ENCODE data around the gene MED13.
"Not testable (repeated sequence)": the region's sequence is repeated elsewhere in the genome, so short reads cannot be mapped to it uniquely, and the experiment has no call there.

The MED13 gene

DNA sequence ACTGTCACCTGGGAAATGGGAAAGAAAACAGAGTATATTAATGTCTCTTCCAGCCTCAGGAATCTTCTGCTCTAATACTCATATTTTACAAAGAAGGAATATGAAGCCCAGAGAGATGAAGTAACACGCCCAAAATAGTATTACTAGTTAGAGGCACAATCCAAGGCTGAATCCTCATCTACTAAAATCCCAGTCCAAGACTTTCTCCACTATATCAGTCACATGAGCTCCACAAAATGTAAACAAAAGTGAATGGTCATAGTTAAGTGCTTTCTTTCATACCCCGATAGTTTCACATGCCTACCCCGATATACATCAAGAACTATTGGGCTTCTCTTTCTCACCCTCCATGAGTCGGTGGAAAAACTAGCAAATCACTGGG lies 138.3 kb downstream of the MED13 start:
- no peak for TF ChIP-seq L3MBTL2 (conservative IDR thresholded peaks at IDR 0.05)
- TF ChIP-seq HDGF (IDR thresholded peaks at IDR 0.05; ENCODE audit: borderline replicate concordance): no peak
- no peak for TF ChIP-seq ELF4 (IDR thresholded peaks at IDR 0.05)
- CTCF ChIA-PET: no interaction called here
- POLR2A ChIA-PET: interaction anchor here (1.0 to 1.8 kb wide), 3 partner anchors 9 to 1769 kb away, joined by 3 to 9 read pairs (median 5); no protein-coding TSS in a partner anchor
- DNase-seq (ENCODE audit: extremely low spot score): no peak

DNA sequence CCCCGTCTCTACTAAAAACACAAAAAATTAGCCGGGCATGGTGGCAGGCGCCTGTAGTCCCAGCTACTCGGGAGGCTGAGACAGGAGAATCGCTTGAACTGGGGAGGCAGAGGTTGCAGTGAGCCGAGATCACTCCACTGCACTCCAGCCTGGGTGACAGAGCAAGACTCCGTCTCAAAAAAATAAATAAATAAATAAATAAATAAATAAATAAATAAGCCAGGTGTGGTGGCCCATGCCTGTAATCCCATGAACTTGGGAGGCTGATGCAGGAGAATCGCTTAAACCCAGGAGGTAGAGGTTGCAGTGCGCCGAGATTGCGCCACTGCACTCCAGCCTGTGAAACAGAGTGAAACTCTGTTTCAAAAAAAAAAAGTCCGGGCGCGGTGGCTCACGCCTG lies 149.9 kb downstream of the MED13 start:
- POLR2A ChIA-PET; DNase-seq (ENCODE audit: extremely low spot score); CTCF ChIA-PET: not testable (repeated sequence)

DNA sequence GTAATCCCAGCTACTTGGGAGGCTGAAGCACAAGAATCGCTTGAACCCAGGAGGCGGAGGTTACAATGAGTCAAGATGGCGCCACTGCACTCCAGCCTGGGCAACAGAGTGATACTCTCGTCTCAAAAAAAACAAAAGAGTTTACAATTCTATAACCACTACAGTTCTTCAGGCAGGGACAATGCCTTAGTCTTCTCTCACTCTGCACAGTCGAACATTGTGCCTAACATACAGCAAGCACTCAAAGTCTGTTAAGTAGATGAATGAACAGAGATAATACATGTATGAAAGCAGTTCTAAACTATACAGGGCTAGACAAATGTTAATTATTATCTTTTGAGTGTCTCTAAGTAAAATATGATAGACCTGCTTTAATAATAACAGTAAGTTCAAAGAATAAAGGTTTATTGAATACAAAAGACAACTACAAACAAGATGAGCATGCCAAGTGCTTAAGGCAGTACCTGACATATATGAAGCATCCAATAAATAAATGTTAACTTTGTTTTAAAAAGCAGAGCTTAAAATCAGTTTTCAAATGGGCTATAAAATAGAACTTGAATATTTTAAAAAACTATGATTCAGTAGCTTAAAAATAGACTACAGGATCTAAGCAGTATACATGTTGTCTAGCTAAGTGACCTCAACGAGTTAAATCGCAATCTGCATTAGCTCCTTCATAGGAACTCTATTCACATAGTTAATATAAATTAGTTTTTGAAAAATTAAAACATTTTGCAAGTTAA lies 156.6 kb downstream of the MED13 start:
- no peak for DNase-seq (ENCODE audit: extremely low spot score)
- TF ChIP-seq ARNT (IDR thresholded peaks at IDR 0.05) (no peak), TARDBP (IDR thresholded peaks at IDR 0.05) (no peak), CTBP1 (IDR thresholded peaks at IDR 0.05; ENCODE audit: borderline replicate concordance) (no peak), L3MBTL2 (conservative IDR thresholded peaks at IDR 0.05) (no peak), SUZ12 (IDR thresholded peaks at IDR 0.05) (no peak), FOXA1 (IDR thresholded peaks at IDR 0.05) (no peak), HDGF (IDR thresholded peaks at IDR 0.05; ENCODE audit: borderline replicate concordance) (no peak), ELF4 (IDR thresholded peaks at IDR 0.05) (no peak)
- TF ChIP-seq, protein P1, sequence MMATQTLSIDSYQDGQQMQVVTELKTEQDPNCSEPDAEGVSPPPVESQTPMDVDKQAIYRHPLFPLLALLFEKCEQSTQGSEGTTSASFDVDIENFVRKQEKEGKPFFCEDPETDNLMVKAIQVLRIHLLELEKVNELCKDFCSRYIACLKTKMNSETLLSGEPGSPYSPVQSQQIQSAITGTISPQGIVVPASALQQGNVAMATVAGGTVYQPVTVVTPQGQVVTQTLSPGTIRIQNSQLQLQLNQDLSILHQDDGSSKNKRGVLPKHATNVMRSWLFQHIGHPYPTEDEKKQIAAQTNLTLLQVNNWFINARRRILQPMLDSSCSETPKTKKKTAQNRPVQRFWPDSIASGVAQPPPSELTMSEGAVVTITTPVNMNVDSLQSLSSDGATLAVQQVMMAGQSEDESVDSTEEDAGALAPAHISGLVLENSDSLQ (IDR thresholded peaks at IDR 0.05): no peak
- CTCF ChIA-PET: no interaction called here
- POLR2A ChIA-PET: no interaction called here

DNA sequence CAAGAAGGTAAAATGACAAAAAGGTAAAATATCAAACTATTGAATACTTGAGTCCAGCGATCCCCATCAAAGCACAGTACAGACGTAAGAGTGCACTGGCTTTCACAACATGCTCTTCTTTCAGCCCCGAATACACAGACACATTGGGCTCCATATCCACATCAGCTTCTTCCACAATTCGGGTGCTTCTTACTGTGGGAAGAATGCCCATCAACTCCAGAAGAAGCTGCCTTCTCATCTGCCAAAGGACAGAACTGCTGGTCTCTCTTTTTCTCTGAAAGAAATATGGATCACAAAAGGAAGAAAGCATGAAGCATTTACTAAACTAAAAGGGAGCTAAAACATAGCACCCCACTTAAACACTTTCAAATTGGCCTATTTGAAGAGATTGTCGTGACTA lies 157.7 kb downstream of the MED13 start:
- CTCF ChIA-PET: no interaction called here
- no peak for DNase-seq (ENCODE audit: extremely low spot score)
- POLR2A ChIA-PET: interaction anchor here (1.0 kb wide), 1 partner anchor 21 kb away, joined by 3 read pairs; the partner anchor contains the start of gene INTS2
- TF ChIP-seq BHLHE40 (IDR thresholded peaks at IDR 0.05; ENCODE audit: borderline replicate concordance): no peak
- no peak for TF ChIP-seq HDGF (IDR thresholded peaks at IDR 0.05; ENCODE audit: borderline replicate concordance)
- TF ChIP-seq ELF4 (IDR thresholded peaks at IDR 0.05): no peak
- TF ChIP-seq ZNF384 (IDR thresholded peaks at IDR 0.05): no peak
- TF ChIP-seq, protein P1 (IDR thresholded peaks at IDR 0.05): no peak
- TF ChIP-seq SUZ12 (IDR thresholded peaks at IDR 0.05): no peak
- TF ChIP-seq FOXK2 (IDR thresholded peaks at IDR 0.05): no peak
- TF ChIP-seq LEF1 (IDR thresholded peaks at IDR 0.05; ENCODE audit: borderline replicate concordance): no peak

DNA sequence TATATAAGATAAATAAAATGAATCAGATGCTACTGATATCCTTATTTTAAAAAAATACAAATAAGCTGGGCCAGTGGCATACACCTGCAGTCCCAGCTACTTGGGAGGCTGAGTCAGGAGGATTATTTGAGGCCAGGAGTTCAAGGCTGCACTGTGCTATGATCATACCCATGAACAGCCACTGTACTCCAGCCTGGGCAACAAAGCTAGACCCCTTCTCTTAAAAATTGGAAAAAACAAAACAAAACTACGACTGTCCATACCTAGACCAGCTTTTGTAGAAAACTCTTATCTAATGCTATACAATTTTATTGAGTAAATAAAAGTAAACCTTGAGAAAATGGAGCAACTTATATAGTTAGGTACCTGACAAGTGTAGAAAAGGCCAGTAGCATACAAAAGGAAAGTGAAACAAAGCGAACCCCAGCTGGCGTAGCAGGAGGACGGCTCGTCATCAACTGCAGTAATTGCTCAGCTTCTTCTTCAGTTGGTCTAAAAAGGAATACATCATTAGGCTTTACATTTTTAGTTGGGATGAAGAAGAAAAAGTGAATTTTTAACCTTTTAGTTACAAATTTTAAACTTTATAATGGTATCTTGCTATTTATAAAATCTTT lies 160.9 kb downstream of the MED13 start:
- CTCF ChIA-PET: no interaction called here
- TF ChIP-seq FOXA1 (IDR thresholded peaks at IDR 0.05) (no peak), NFRKB (IDR thresholded peaks at IDR 0.05) (no peak), LEF1 (IDR thresholded peaks at IDR 0.05; ENCODE audit: borderline replicate concordance) (no peak)
- DNase-seq (ENCODE audit: extremely low spot score): no peak
- POLR2A ChIA-PET: interaction anchor here (1.2 kb wide), 1 partner anchor 24 kb away, joined by 3 read pairs; the partner anchor contains the start of gene INTS2

DNA sequence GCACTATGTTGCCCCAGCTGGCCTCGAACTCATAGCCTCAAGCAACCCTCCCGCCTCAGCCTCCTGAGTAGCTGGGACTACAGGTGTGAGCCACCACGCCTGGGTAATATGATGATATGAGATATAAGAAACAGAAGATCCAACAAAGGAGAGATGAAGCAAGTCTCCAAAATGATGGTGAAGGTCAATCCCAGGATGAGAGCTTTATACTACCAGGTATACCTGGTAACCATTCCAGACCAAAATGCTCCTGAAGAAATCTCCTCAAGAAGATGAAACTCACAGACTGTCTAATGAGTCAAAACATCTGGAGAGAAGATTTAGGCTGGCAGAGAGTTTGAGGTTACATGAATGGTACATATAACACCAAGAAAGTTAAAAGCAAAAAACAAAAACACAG lies 161.8 kb downstream of the MED13 start:
- no peak for TF ChIP-seq ARNT (IDR thresholded peaks at IDR 0.05)
- TF ChIP-seq FOXA1 (IDR thresholded peaks at IDR 0.05): no peak
- no peak for TF ChIP-seq TARDBP (IDR thresholded peaks at IDR 0.05)
- TF ChIP-seq ZNF384 (IDR thresholded peaks at IDR 0.05): no peak
- TF ChIP-seq L3MBTL2 (conservative IDR thresholded peaks at IDR 0.05): no peak
- TF ChIP-seq NFRKB (IDR thresholded peaks at IDR 0.05): no peak
- no peak for TF ChIP-seq ELF4 (IDR thresholded peaks at IDR 0.05)
- TF ChIP-seq HDGF (IDR thresholded peaks at IDR 0.05; ENCODE audit: borderline replicate concordance): no peak
- TF ChIP-seq BHLHE40 (IDR thresholded peaks at IDR 0.05; ENCODE audit: borderline replicate concordance): no peak
- TF ChIP-seq LEF1 (IDR thresholded peaks at IDR 0.05; ENCODE audit: borderline replicate concordance): no peak
- TF ChIP-seq SUZ12 (IDR thresholded peaks at IDR 0.05): no peak
- no peak for TF ChIP-seq FOXK2 (IDR thresholded peaks at IDR 0.05)
- no peak for TF ChIP-seq FOXM1 (IDR thresholded peaks at IDR 0.05; ENCODE audit: borderline replicate concordance)
- CTCF ChIA-PET: interaction anchor here (0.5 kb wide), 1 partner anchor 1544 kb away, joined by 5 read pairs; no protein-coding TSS in a partner anchor
- DNase-seq (ENCODE audit: extremely low spot score): no peak
- POLR2A ChIA-PET: no interaction called here

DNA sequence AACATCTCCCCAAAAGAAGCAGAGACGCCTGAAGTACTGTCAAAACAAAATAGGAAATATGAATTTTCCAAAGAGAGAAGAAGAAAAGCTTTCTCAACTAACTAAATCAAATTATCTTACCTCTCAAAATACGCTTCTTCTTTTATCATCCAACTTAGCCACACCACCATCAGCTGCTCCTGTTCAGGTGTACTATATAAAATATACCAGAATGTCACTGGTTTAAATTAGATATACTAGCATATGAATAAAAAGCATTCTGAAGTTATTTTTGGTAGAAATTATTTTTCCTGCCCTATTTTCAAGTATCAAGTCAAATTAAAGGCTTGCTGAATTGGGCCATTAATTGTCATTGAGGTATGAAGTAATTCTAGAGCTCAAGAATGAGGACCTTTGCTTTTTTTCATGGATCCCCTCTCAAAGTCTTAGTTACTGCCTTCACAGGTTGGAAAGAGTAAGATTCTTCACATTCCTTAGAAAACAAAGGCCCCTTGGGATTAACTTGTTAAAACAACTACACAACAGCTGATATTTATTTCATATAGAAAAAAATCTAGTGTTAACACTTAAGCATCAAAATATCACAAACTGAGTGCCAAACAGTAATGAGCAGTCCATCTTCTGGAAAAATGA lies 167.4 kb downstream of the MED13 start:
- ChIA-PET POLR2A (no interaction called here), CTCF (no interaction called here)

More for the DNA sequence above, 167.4 kb downstream of the MED13 start:
- no peak for DNase-seq (ENCODE audit: extremely low spot score)
- TF ChIP-seq ARNT (IDR thresholded peaks at IDR 0.05): no peak
- TF ChIP-seq ELF4 (IDR thresholded peaks at IDR 0.05): no peak
- TF ChIP-seq HDGF (IDR thresholded peaks at IDR 0.05; ENCODE audit: borderline replicate concordance): no peak
- no peak for TF ChIP-seq FOXM1 (IDR thresholded peaks at IDR 0.05; ENCODE audit: borderline replicate concordance)
- TF ChIP-seq L3MBTL2 (conservative IDR thresholded peaks at IDR 0.05): no peak
- no peak for TF ChIP-seq SP1 (IDR thresholded peaks at IDR 0.05)
- TF ChIP-seq NFRKB (IDR thresholded peaks at IDR 0.05): no peak
- TF ChIP-seq FOXA1 (IDR thresholded peaks at IDR 0.05): no peak
- TF ChIP-seq, protein P1 (IDR thresholded peaks at IDR 0.05): no peak
- TF ChIP-seq ZNF384 (IDR thresholded peaks at IDR 0.05): no peak
- no peak for TF ChIP-seq FOXK2 (IDR thresholded peaks at IDR 0.05)
- no peak for TF ChIP-seq BHLHE40 (IDR thresholded peaks at IDR 0.05; ENCODE audit: borderline replicate concordance)
- no peak for TF ChIP-seq CTBP1 (IDR thresholded peaks at IDR 0.05; ENCODE audit: borderline replicate concordance)
- no peak for TF ChIP-seq SUZ12 (IDR thresholded peaks at IDR 0.05)
- no peak for TF ChIP-seq TARDBP (IDR thresholded peaks at IDR 0.05)
- no peak for TF ChIP-seq LEF1 (IDR thresholded peaks at IDR 0.05; ENCODE audit: borderline replicate concordance)

Data from HEK293T (cell line).